A549 (cell line): ENCODE results near the gene CRB2.

Source experiments
- CEBPB ChIP-seq, 2 experiments: fragments of >200 bp in 1 of 2; sonication (Bioruptor Twin) in 1 of 2; formaldehyde crosslinking in 1 of 2; IDR thresholded peaks; 2 replicates each; pipeline ENCODE4 v1.6.1; 2012 to 2016
- EP300 ChIP-seq, 2 experiments: fragments of >200 bp; sonication (Bioruptor Twin); formaldehyde crosslinking; IDR thresholded peaks; 2 replicates in 1 of 2; 3 replicates in 1 of 2; pipeline ENCODE4 v1.6.1; 2016 to 2017
- MAFK ChIP-seq: fragments of 450-650 bp; IDR thresholded peaks from 2 replicates; pipeline ENCODE4 v1.6.1; 2014; ENCODE audit not compliant: partially characterized antibody
- NFE2L2 ChIP-seq: fragments of 150-350 bp; conservative IDR thresholded peaks from 2 replicates; pipeline ENCODE4 v1.6.1; 2014; ENCODE audit warnings: low read length
- NPAS2 ChIP-seq: fragments of 250-450 bp; sonication (Bioruptor Pico); IDR thresholded peaks from 2 replicates; pipeline ENCODE4 v1.8.0; 2022; ENCODE audit warnings: mild to moderate bottlenecking, moderate library complexity, borderline replicate concordance
- POLR2A ChIP-seq: IDR thresholded peaks from 2 replicates; pipeline ENCODE4 v1.6.1; 2012; ENCODE audit warnings: mild to moderate bottlenecking, low read length
- ZFP36 ChIP-seq: fragments of 450-650 bp; IDR thresholded peaks from 2 replicates; pipeline ENCODE4 v1.6.1; 2014; ENCODE audit warnings: borderline replicate concordance; ENCODE audit not compliant: partially characterized antibody
- ZSCAN20 ChIP-seq: fragments of 250-450 bp; sonication (Bioruptor Pico); IDR thresholded peaks from 2 replicates; pipeline ENCODE4 v1.8.0; 2022; ENCODE audit warnings: mild to moderate bottlenecking, moderate library complexity
- TF ChIP-seq, protein P1 (sequence below): fragments of >200 bp; sonication (Bioruptor Twin); formaldehyde crosslinking; IDR thresholded peaks from 3 replicates; pipeline ENCODE4 v1.5.1; 2016
- TF ChIP-seq, protein P2 (sequence below): IDR thresholded peaks from 2 replicates; pipeline ENCODE4 v1.6.1; 2012
- TF ChIP-seq, protein P3 (sequence below): fragments of 450-650 bp; IDR thresholded peaks from 2 replicates; pipeline ENCODE4 v1.6.1; 2014; ENCODE audit warnings: antibody characterized with exemption

DNA sequence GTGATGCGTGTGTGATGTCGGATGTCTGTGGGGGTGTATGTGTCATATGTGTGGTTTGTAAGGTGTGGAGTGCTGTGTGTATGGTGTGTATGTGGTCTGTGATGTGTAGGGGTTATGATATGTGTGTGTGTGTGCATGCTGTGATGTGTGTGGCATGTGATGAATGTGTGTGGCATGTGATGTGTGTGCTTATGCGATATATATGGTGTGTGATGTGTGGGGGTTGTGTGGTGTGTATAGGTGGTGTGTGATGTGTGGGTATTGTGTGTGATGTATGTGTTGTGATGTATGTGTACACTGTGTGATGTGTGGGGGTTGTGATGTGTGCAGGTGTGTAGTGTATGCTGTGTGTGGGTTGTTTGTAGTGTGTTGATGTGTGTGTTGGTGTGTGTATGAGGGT is 9.2 kb upstream of the CRB2 start:
- TF ChIP-seq, protein P1, sequence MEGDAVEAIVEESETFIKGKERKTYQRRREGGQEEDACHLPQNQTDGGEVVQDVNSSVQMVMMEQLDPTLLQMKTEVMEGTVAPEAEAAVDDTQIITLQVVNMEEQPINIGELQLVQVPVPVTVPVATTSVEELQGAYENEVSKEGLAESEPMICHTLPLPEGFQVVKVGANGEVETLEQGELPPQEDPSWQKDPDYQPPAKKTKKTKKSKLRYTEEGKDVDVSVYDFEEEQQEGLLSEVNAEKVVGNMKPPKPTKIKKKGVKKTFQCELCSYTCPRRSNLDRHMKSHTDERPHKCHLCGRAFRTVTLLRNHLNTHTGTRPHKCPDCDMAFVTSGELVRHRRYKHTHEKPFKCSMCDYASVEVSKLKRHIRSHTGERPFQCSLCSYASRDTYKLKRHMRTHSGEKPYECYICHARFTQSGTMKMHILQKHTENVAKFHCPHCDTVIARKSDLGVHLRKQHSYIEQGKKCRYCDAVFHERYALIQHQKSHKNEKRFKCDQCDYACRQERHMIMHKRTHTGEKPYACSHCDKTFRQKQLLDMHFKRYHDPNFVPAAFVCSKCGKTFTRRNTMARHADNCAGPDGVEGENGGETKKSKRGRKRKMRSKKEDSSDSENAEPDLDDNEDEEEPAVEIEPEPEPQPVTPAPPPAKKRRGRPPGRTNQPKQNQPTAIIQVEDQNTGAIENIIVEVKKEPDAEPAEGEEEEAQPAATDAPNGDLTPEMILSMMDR, result no peak
- TF ChIP-seq, protein P2, sequence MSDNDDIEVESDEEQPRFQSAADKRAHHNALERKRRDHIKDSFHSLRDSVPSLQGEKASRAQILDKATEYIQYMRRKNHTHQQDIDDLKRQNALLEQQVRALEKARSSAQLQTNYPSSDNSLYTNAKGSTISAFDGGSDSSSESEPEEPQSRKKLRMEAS, result no peak
- TF ChIP-seq NFE2L2 (no peak), MAFK (no peak), EP300 (IDR thresholded peaks at IDR 0.05) (no peak), ZSCAN20 (CRISPR knock-in tag) (no peak), POLR2A (no peak), NPAS2 (no peak), CEBPB (IDR thresholded peaks at IDR 0.05) (no peak), ZFP36 (no peak)
- TF ChIP-seq, protein P3, sequence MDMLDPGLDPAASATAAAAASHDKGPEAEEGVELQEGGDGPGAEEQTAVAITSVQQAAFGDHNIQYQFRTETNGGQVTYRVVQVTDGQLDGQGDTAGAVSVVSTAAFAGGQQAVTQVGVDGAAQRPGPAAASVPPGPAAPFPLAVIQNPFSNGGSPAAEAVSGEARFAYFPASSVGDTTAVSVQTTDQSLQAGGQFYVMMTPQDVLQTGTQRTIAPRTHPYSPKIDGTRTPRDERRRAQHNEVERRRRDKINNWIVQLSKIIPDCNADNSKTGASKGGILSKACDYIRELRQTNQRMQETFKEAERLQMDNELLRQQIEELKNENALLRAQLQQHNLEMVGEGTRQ, result no peak
